ENCODE data around the gene KATNAL1. TPM values are rescaled to one million over a fixed set of nuclear protein-coding genes. Genes with fewer than 3 reads are reported as not detected.

The KATNAL1 gene
- total RNA-seq, 1 experiment from 2014 or later, result 11.2 TPM

DNA sequence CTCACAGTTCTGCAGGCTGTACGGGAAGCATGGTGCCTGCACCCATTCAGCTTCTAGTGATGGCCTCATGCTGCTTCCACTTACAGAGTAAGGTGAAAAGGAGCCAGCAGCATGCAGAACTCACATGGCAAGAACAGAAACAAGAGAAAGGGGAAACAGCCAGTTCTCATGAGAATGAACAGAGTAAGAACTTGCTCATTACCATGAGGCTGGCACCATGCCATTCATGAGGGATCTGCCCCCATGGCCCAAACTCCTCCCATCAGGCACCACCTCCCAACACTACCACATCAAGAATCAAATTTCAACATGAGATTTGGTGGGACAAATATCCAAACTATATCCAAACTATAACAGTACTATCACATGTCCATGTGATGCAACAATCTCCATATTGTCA, 72.1 kb downstream of the KATNAL1 start:
- H3K4me1 Mint-ChIP-seq, result peaks cover 0 to 4% of the 10 kb centered on the region in 2 experiments; a peak in 1 of 4 replicates
- no peak for DNase-seq
- H3K9ac ChIP-seq (ENCODE audit: extremely low read depth, insufficient read length, low read length), result no peak overlapping the region
- no peaks in the 10 kb centered on the region for H3K4me1 ChIP-seq (ENCODE audit: insufficient read depth, low read length)
- H3K4me2 ChIP-seq (ENCODE audit: insufficient read depth, insufficient read length, low read length), result no peak overlapping the region
- no peak overlapping the region for H2BK15ac ChIP-seq (ENCODE audit: low read depth, low read length)
- H3K14ac ChIP-seq (ENCODE audit: insufficient read depth, low read length), result no peak overlapping the region
- H2BK120ac ChIP-seq (ENCODE audit: low read depth, low read length, poor library complexity, severe bottlenecking), result no peak overlapping the region
- H2BK12ac ChIP-seq (ENCODE audit: insufficient read length, low read depth, low read length), result no peak overlapping the region
- TF ChIP-seq CTCF (conservative IDR thresholded peaks at IDR 0.05), result no peak
- no peak overlapping the region for H4K91ac ChIP-seq (ENCODE audit: insufficient read length, low read depth, low read length)
- H2AFZ ChIP-seq (ENCODE audit: low read length), result no peak overlapping the region
- no peaks in the 10 kb centered on the region for H4K20me1 ChIP-seq (ENCODE audit: control insufficient read depth, insufficient read depth, insufficient read length)
- no peaks in the 10 kb centered on the region for H3K79me2 ChIP-seq (ENCODE audit: insufficient read depth, low read length)
- H3K4me3 Mint-ChIP-seq, result no peak overlapping the region
- WGBS (ENCODE audit: extremely low coverage, insufficient read length, low lambda C conversion rate), result no CpG with 5 or more reads among the region's 1 CpG
- H3K27me3 ChIP-seq (ENCODE audit: insufficient read depth, low read length), result no peaks in the 10 kb centered on the region
- H3K79me1 ChIP-seq (ENCODE audit: insufficient read depth, low read depth, low read length, poor library complexity, severe bottlenecking), result no peaks in the 10 kb centered on the region
- H3K18ac ChIP-seq (ENCODE audit: insufficient read length, low read depth, low read length), result no peak overlapping the region
- no peaks in the 10 kb centered on the region for H3K9me3 ChIP-seq (ENCODE audit: control insufficient read depth, low read depth, low read length)
- no peak overlapping the region for H3K27ac Mint-ChIP-seq
- H2BK20ac ChIP-seq (ENCODE audit: low read depth, low read length, poor library complexity, severe bottlenecking), result no peak overlapping the region
- H4K5ac ChIP-seq (ENCODE audit: insufficient read length, low read depth, low read length), result no peak overlapping the region
- H2AK5ac ChIP-seq (ENCODE audit: insufficient read length, low read length), result no peak overlapping the region
- no peak overlapping the region for H3K4ac ChIP-seq (ENCODE audit: low read depth, low read length)
- no peak overlapping the region for H3T11ph ChIP-seq (ENCODE audit: low read length)
- H3K36me3 Mint-ChIP-seq (ENCODE audit: insufficient read depth in 1 of 3, low read depth in 3 of 3), result peaks cover 4 to 15% (median 14%) of the 10 kb centered on the region in 3 experiments; a peak in 6 of 7 replicates
- no peaks in the 10 kb centered on the region for H3K23me2 ChIP-seq (ENCODE audit: insufficient read length, low read depth, low read length, poor library complexity, severe bottlenecking)
- no peak overlapping the region for H3K27ac ChIP-seq (ENCODE audit: insufficient read length, low read depth, low read length)
- H4K8ac ChIP-seq (replicated peaks; ENCODE audit: insufficient read length, low read depth, low read length), result no peak overlapping the region
- H3K9me3 Mint-ChIP-seq, result no peaks in the 10 kb centered on the region
- no peak overlapping the region for H2BK5ac ChIP-seq (ENCODE audit: insufficient read length, low read length)
- H3K23ac ChIP-seq (ENCODE audit: insufficient read length, low read depth, low read length), result no peak overlapping the region
- no peaks in the 10 kb centered on the region for H3K27me3 Mint-ChIP-seq (ENCODE audit: low read depth)
- no peak overlapping the region for H3K56ac ChIP-seq (ENCODE audit: insufficient read length, low read depth, low read length)
